SK-N-SH (cell line): ENCODE measurements around the gene SCYL1. TPM values are rescaled to one million over a fixed set of nuclear protein-coding genes. Genes with fewer than 3 reads are reported as not detected.

Experiments used
- CTCF ChIA-PET: fragments of 300-600, 350-600 bp; formaldehyde crosslinking; extraction: SDS; loops from one replicate; lab custom pipeline; 2021; lab: Yijun Ruan, JAX
- POLR2A ChIA-PET: fragments of 350-600 bp; sonication (Branson Sonifier 250); formaldehyde crosslinking; extraction: SDS; loops from one replicate; lab custom pipeline; 2020; ENCODE audit warnings: antibody characterized with exemption, inconsistent platforms; lab: Yijun Ruan, JAX
- DNase-seq: peaks from one replicate; pipeline ENCODE4 v3.0.0; 2012
- H2AFZ ChIP-seq: fragments of 200-600 bp; sonication (generic); 2 replicates; pipeline ENCODE4 v1.8.1; 2016; ENCODE audit warnings: antibody characterized with exemption, mild to moderate bottlenecking, low read depth
- H3F3A ChIP-seq: fragments of 200-600 bp; sonication (generic); replicated peaks from 2 replicates; pipeline ENCODE3; 2016; ENCODE audit warnings: antibody characterized with exemption, mild to moderate bottlenecking; ENCODE audit not compliant: insufficient read depth
- H3K27ac ChIP-seq, 2 experiments: fragments of 200-500 bp in 1 of 2; fragments of 200-600 bp in 1 of 2; sonication (Bioruptor generic) in 1 of 2; sonication (generic), shearing (Covaris generic) in 1 of 2; 2 replicates each; pipeline versions ENCODE4 v1.5.1 to v1.6.1; 2014 to 2016; ENCODE audit warnings: low read depth in 2 of 2, inconsistent platforms in 1 of 2, low read length in 1 of 2, mild to moderate bottlenecking in 1 of 2, mixed read lengths in 1 of 2
- H3K27me3 ChIP-seq: fragments of 200-600 bp; sonication (generic), shearing (Covaris generic); 2 replicates; pipeline ENCODE4 v1.6.1; 2016; ENCODE audit warnings: mixed run types; ENCODE audit not compliant: insufficient read depth
- H3K36me3 ChIP-seq, 2 experiments: fragments of 200-500 bp in 1 of 2; fragments of 200-600 bp in 1 of 2; sonication (Bioruptor generic) in 1 of 2; sonication (generic) in 1 of 2; replicated peaks in 1 of 2; 2 replicates each; pipeline versions ENCODE3 to v1.5.1; 2014 to 2016; ENCODE audit warnings: low read length in 1 of 2, mild to moderate bottlenecking in 1 of 2; ENCODE audit not compliant: insufficient read depth in 2 of 2, control insufficient read depth in 1 of 2
- H3K4me1 ChIP-seq, 2 experiments: fragments of 200-500 bp in 1 of 2; fragments of 200-600 bp in 1 of 2; sonication (Bioruptor generic) in 1 of 2; sonication (generic), shearing (Covaris generic) in 1 of 2; 2 replicates each; pipeline versions ENCODE4 v1.5.1 to v1.6.1; 2014 to 2016; ENCODE audit warnings: low read depth in 1 of 2, low read length in 1 of 2, mixed run types in 1 of 2; ENCODE audit not compliant: insufficient read depth in 2 of 2, control insufficient read depth in 1 of 2
- H3K4me2 ChIP-seq: fragments of 200-600 bp; sonication (generic), shearing (Covaris generic); 2 replicates; pipeline ENCODE4 v1.6.1; 2017; ENCODE audit warnings: mixed run types
- H3K4me3 ChIP-seq, 2 experiments: fragments of 200-500 bp in 1 of 2; fragments of 200-600 bp in 1 of 2; sonication (Bioruptor generic) in 1 of 2; sonication (generic), shearing (Covaris generic) in 1 of 2; 2 replicates each; pipeline versions ENCODE4 v1.5.1 to v1.8.1; 2014 to 2016; ENCODE audit warnings: low read depth in 2 of 2, inconsistent platforms in 1 of 2, low read length in 1 of 2, mild to moderate bottlenecking in 1 of 2, mixed read lengths in 1 of 2, moderate library complexity in 1 of 2
- H3K79me2 ChIP-seq: fragments of 200-600 bp; sonication (generic); 2 replicates; pipeline ENCODE4 v1.8.1; 2017; ENCODE audit warnings: mild to moderate bottlenecking; ENCODE audit not compliant: insufficient read depth
- H3K9ac ChIP-seq: fragments of 200-600 bp; sonication (generic); 2 replicates; pipeline ENCODE4 v1.6.1; 2017; ENCODE audit warnings: mixed run types
- H3K9me2 ChIP-seq: fragments of 200-600 bp; sonication (generic); 2 replicates; pipeline ENCODE4 v1.6.1; 2017; ENCODE audit warnings: mixed run types
- H3K9me3 ChIP-seq: fragments of 200-600 bp; sonication (generic); 2 replicates; pipeline ENCODE4 v1.6.1; 2017; ENCODE audit warnings: mixed run types, mild to moderate bottlenecking, moderate library complexity
- H4K20me1 ChIP-seq: fragments of 200-600 bp; sonication (generic); 2 replicates; pipeline ENCODE4 v1.6.1; 2017; ENCODE audit warnings: mild to moderate bottlenecking, mixed run types; ENCODE audit not compliant: insufficient read depth
- CHD2 ChIP-seq: fragments of 150-350 bp; IDR thresholded peaks from 2 replicates; pipeline ENCODE4 v1.6.1; 2018; ENCODE audit warnings: low read length; ENCODE audit not compliant: partially characterized antibody
- ELF1 ChIP-seq: IDR thresholded peaks from 2 replicates; pipeline ENCODE4 v1.4.0; 2012
- EZH2phosphoT487 ChIP-seq: fragments of 200-600 bp; sonication (generic); IDR thresholded peaks from 2 replicates; pipeline ENCODE4 v1.6.1; 2017; ENCODE audit warnings: low read depth, mixed run types, mild to moderate bottlenecking, antibody characterized with exemption, moderate library complexity, borderline replicate concordance
- FOSL2 ChIP-seq: IDR thresholded peaks from 2 replicates; pipeline ENCODE4 v1.4.0; 2012; ENCODE audit warnings: low read depth, mild to moderate bottlenecking, moderate library complexity, borderline replicate concordance
- FOXJ3 ChIP-seq: sonication (generic); formaldehyde crosslinking; IDR thresholded peaks from 2 replicates; pipeline ENCODE4 v1.5.1; 2020; ENCODE audit warnings: mild to moderate bottlenecking, missing genetic modification reagents
- GABPA ChIP-seq: IDR thresholded peaks from 2 replicates; pipeline ENCODE4 v1.4.0; 2012; ENCODE audit warnings: low read depth, mild to moderate bottlenecking
- GATA2 ChIP-seq: sonication (generic); formaldehyde crosslinking; IDR thresholded peaks from 2 replicates; pipeline ENCODE4 v1.5.0; 2020; ENCODE audit warnings: mild to moderate bottlenecking, missing genetic modification reagents
- JUND ChIP-seq: IDR thresholded peaks from 2 replicates; pipeline ENCODE4 v1.4.0; 2012
- MXI1 ChIP-seq: IDR thresholded peaks from 2 replicates; pipeline ENCODE4 v1.6.1; 2012; ENCODE audit warnings: mild to moderate bottlenecking, low read depth, low read length, improper control_type of control experiment
- NRF1 ChIP-seq: IDR thresholded peaks from 2 replicates; pipeline ENCODE4 v1.6.1; 2012; ENCODE audit warnings: low read depth, mild to moderate bottlenecking, low read length
- PBX3 ChIP-seq: IDR thresholded peaks from 2 replicates; pipeline ENCODE4; 2012
- POLR2AphosphoS5 ChIP-seq: IDR thresholded peaks from 2 replicates; pipeline ENCODE4 v1.6.1; 2012; ENCODE audit warnings: low read depth, low read length
- RFX5 ChIP-seq: IDR thresholded peaks from 2 replicates; pipeline ENCODE4 v1.6.1; 2012; ENCODE audit warnings: mild to moderate bottlenecking, improper control_type of control experiment, low read length
- SIN3A ChIP-seq: IDR thresholded peaks from 2 replicates; pipeline ENCODE4 v1.6.1; 2012; ENCODE audit warnings: low read depth, mild to moderate bottlenecking, low read length, moderate library complexity, borderline replicate concordance
- SMC3 ChIP-seq: IDR thresholded peaks from 2 replicates; pipeline ENCODE4 v1.6.1; 2012; ENCODE audit warnings: low read depth, low read length, improper control_type of control experiment
- TAF1 ChIP-seq: IDR thresholded peaks from 2 replicates; pipeline ENCODE4 v1.6.1; 2012; ENCODE audit warnings: low read depth, mild to moderate bottlenecking, low read length, moderate library complexity, borderline replicate concordance
- TCF12 ChIP-seq: IDR thresholded peaks from 2 replicates; pipeline ENCODE4 v1.4.0; 2012
- TEAD4 ChIP-seq: IDR thresholded peaks from 2 replicates; pipeline ENCODE4 v1.4.0; 2012; ENCODE audit warnings: mild to moderate bottlenecking, borderline replicate concordance; ENCODE audit not compliant: insufficient read depth
- YY1 ChIP-seq: IDR thresholded peaks from 2 replicates; pipeline ENCODE4 v1.4.0; 2012; ENCODE audit warnings: low read depth, mild to moderate bottlenecking
- WGBS: methylation state at CpG from one replicate; pipeline ENCODE4 v1.1.6; 2017; ENCODE audit warnings: low lambda C conversion rate; 5-methylcytosine and 5-hydroxymethylcytosine counted together
- polyA plus RNA-seq, 3 experiments: library from polyadenylated mRNA; depleted of rRNA; stranded (reverse); fragments of >200 nt; gene quantifications; 2 replicates each; pipeline ENCODE4 v1.2.3, GENCODE V29; 2012
- TF ChIP-seq, protein P1 (sequence below): fragments of 200-600 bp; sonication (generic); IDR thresholded peaks from 2 replicates; pipeline ENCODE4 v1.6.1; 2017; ENCODE audit warnings: antibody characterized with exemption, mild to moderate bottlenecking, moderate library complexity
- TF ChIP-seq, protein P2 (sequence below): IDR thresholded peaks from 2 replicates; pipeline ENCODE4 v1.4.0; 2012; ENCODE audit warnings: low read depth, borderline replicate concordance

The SCYL1 gene
- polyA plus RNA-seq, 1 of the 3 experiments (the other 2 are of a cell fraction): 79.9 TPM

DNA sequence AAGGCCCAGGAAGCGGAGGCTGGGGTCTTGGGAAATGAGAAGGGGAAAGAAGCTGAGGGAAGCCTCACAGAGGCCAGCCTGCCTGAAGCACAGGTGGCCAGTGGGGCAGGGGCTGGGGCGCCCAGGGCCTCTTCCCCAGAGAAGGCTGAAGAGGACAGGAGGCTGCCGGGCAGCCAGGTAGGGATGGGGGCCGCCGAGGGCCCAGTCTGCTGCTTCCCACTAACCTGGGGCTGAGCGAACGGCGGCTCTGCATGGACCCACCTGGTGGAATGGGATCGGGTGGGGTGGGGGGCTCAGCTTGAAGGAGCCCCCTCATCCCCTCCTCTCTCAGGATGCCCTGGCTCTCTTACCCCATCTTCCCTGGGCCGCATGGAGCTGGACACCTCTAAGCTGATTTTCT lies 58.7 kb downstream of the SCYL1 start (continued):
- TF ChIP-seq, protein P1, sequence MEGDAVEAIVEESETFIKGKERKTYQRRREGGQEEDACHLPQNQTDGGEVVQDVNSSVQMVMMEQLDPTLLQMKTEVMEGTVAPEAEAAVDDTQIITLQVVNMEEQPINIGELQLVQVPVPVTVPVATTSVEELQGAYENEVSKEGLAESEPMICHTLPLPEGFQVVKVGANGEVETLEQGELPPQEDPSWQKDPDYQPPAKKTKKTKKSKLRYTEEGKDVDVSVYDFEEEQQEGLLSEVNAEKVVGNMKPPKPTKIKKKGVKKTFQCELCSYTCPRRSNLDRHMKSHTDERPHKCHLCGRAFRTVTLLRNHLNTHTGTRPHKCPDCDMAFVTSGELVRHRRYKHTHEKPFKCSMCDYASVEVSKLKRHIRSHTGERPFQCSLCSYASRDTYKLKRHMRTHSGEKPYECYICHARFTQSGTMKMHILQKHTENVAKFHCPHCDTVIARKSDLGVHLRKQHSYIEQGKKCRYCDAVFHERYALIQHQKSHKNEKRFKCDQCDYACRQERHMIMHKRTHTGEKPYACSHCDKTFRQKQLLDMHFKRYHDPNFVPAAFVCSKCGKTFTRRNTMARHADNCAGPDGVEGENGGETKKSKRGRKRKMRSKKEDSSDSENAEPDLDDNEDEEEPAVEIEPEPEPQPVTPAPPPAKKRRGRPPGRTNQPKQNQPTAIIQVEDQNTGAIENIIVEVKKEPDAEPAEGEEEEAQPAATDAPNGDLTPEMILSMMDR: no peak
- no peak for TF ChIP-seq SIN3A

DNA sequence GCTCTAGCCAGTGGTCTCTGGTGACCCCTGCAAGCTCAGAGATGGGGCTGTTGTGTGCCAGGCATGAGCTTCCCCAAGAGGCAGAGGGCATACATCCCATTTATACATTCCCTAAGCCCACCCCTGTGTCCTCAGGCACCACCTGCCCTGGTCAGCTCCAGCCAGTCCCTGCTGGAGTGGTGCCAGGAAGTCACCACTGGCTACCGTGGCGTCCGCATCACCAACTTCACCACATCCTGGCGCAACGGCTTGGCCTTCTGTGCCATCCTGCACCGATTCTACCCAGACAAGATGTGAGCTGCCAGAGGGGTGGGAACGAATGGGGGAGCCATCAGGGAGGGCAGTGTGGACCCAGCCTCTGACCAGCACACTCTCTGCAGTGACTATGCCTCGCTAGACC lies 59.2 kb downstream of the SCYL1 start:
- Histone ChIP-seq H3K9ac (no peak overlapping the region), H3K27me3 (no peaks in the 10 kb centered on the region), H3F3A (peaks cover 11% of the 10 kb centered on the region), H3K27ac (no peak overlapping the region; a peak in 1 of 4 replicates), H4K20me1 (0 out of 2 replicates have a peak, but pooled peaks cover 3% of the 10 kb centered on the region), H3K36me3 (peaks cover 11 to 43% of the 10 kb centered on the region in 2 experiments), H3K9me2 (no peaks in the 10 kb centered on the region), H3K4me2 (no peak overlapping the region), H3K79me2 (no peaks in the 10 kb centered on the region), H3K9me3 (no peaks in the 10 kb centered on the region), H2AFZ (no peak overlapping the region), H3K4me1 (peaks cover 0 to 7% of the 10 kb centered on the region in 2 experiments; a peak in 1 of 4 replicates), H3K4me3 (no peak overlapping the region)
- POLR2A ChIA-PET: interaction anchor here (0.7 kb wide), 1 partner anchor 12 kb away, joined by 3 read pairs; no protein-coding TSS in a partner anchor
- 94% methylated on average over 8 of the region's 8 CpGs for WGBS
- CTCF ChIA-PET: interaction anchor here (3.6 to 13.3 kb wide), 3 partner anchors 7 to 43 kb away, joined by 18 to 216 read pairs (median 22); partner anchors contain the start of genes FAM89B and KCNK7
- no peak for TF ChIP-seq SMC3
- no peak for TF ChIP-seq NRF1
- TF ChIP-seq POLR2AphosphoS5: no peak
- no peak for TF ChIP-seq TAF1
- TF ChIP-seq PBX3: no peak
- no peak for TF ChIP-seq CHD2
- TF ChIP-seq FOXJ3 (CRISPR knock-in tag): no peak
- no peak for TF ChIP-seq ELF1
- no peak for DNase-seq

- H2AFZ ChIP-seq: no peak overlapping the region
- H3K36me3 ChIP-seq: peaks cover 6 to 37% of the 10 kb centered on the region in 2 experiments
- H3K9ac ChIP-seq: no peak overlapping the region
- H3K9me2 ChIP-seq: no peaks in the 10 kb centered on the region
- DNase-seq: peak; percentile 41
- 0 out of 2 replicates have a peak, but pooled peaks cover 3% of the 10 kb centered on the region for H4K20me1 ChIP-seq
- no peak overlapping the region for H3K4me3 ChIP-seq
- CTCF ChIA-PET: interaction anchor here (3.6 to 12.8 kb wide), 3 partner anchors 7 to 44 kb away, joined by 18 to 216 read pairs (median 22); partner anchors contain the start of genes EHBP1L1 and FAM89B
- no peaks in the 10 kb centered on the region for H3K79me2 ChIP-seq
- peaks cover 0 to 7% of the 10 kb centered on the region in 2 experiments; a peak in 1 of 4 replicates for H3K4me1 ChIP-seq
- no peak overlapping the region for H3K4me2 ChIP-seq
- POLR2A ChIA-PET: no interaction called here
- 92% methylated on average over 22 of the region's 46 CpGs for WGBS
- H3K27ac ChIP-seq: no peak overlapping the region
- no peaks in the 10 kb centered on the region for H3K27me3 ChIP-seq
- H3K9me3 ChIP-seq: no peaks in the 10 kb centered on the region
- peaks cover 11% of the 10 kb centered on the region for H3F3A ChIP-seq
- TF ChIP-seq FOSL2: no peak
- TF ChIP-seq FOXJ3 (CRISPR knock-in tag): no peak
- no peak for TF ChIP-seq JUND
- no peak for TF ChIP-seq EZH2phosphoT487
- TF ChIP-seq ELF1: no peak
- no peak for TF ChIP-seq YY1
- TF ChIP-seq CHD2: no peak
- TF ChIP-seq MXI1: no peak
- TF ChIP-seq TCF12: no peak
- no peak for TF ChIP-seq TEAD4
- no peak for TF ChIP-seq NRF1
- no peak for TF ChIP-seq RFX5
- no peak for TF ChIP-seq GABPA
- no peak for TF ChIP-seq GATA2
- TF ChIP-seq SMC3: no peak
- TF ChIP-seq, protein P2, sequence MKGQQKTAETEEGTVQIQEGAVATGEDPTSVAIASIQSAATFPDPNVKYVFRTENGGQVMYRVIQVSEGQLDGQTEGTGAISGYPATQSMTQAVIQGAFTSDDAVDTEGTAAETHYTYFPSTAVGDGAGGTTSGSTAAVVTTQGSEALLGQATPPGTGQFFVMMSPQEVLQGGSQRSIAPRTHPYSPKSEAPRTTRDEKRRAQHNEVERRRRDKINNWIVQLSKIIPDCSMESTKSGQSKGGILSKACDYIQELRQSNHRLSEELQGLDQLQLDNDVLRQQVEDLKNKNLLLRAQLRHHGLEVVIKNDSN: no peak
Observed at GRCh38 chr11:65584723-65585171, 59.9 kb downstream of the SCYL1 start.
